Progenitor cell of endocrine pancreas (in vitro differentiated cells): Measurements from ENCODE around the gene TECTB. TPM values are rescaled to one million over a fixed set of nuclear protein-coding genes. Genes with fewer than 3 reads are reported as not detected.

Experiments used
- DNase-seq: peaks from one replicate; pipeline ENCODE4 v3.0.0; 2021; ENCODE audit warnings: low spot score; ENCODE audit not compliant: unreplicated experiment
- H3K27ac Mint-ChIP-seq: 2 replicates; pipeline ENCODE4 v1.8.0; 2021; ENCODE audit warnings: mild to moderate bottlenecking, moderate library complexity, mixed read lengths
- H3K27me3 Mint-ChIP-seq: 2 replicates; pipeline ENCODE4 v1.8.0; 2021; ENCODE audit warnings: mixed read lengths
- H3K36me3 Mint-ChIP-seq: 2 replicates; pipeline ENCODE4 v1.8.0; 2022; ENCODE audit warnings: mixed read lengths; ENCODE audit not compliant: insufficient read depth
- H3K4me1 Mint-ChIP-seq: 2 replicates; pipeline ENCODE4 v1.8.0; 2021; ENCODE audit warnings: low read depth, mixed read lengths
- H3K4me3 Mint-ChIP-seq: 2 replicates; pipeline ENCODE4 v1.8.0; 2021; ENCODE audit warnings: low read depth, mild to moderate bottlenecking, moderate library complexity, mixed read lengths
- H3K9me3 Mint-ChIP-seq: 2 replicates; pipeline ENCODE4 v1.8.0; 2021; ENCODE audit warnings: low read depth, mixed read lengths
- CTCF ChIP-seq: fragments of 200-600 bp; sonication (generic); IDR thresholded peaks from one replicate; pipeline ENCODE4 v1.5.0; 2021; ENCODE audit warnings: antibody characterized with exemption, mild to moderate bottlenecking; ENCODE audit not compliant: unreplicated experiment
- total RNA-seq: library from RNA; stranded (reverse); gene quantifications from 2 replicates; pipeline ENCODE4 v1.2.1, GENCODE V29; 2021

TECTB gene
- total RNA-seq, 1 donor from 2014 or later, result not detected

GRCh38 chr10:112304267-112304859, 21.2 kb downstream of the TECTB start:
- DNase-seq, result no peak
- Mint-ChIP-seq H3K27ac (no peak overlapping the region), H3K36me3 (no peaks in the 10 kb centered on the region), H3K9me3 (no peaks in the 10 kb centered on the region), H3K27me3 (peaks cover 3% of the 10 kb centered on the region), H3K4me3 (no peak overlapping the region), H3K4me1 (peaks cover 7% of the 10 kb centered on the region)
- no peak for TF ChIP-seq CTCF

GRCh38 chr10:112307358-112308124, 24.3 kb downstream of the TECTB start:
- H3K36me3 Mint-ChIP-seq, result no peaks in the 10 kb centered on the region
- TF ChIP-seq CTCF, result peak; percentile 83
- no peak overlapping the region for H3K4me3 Mint-ChIP-seq
- peak; percentile 36 for DNase-seq
- H3K9me3 Mint-ChIP-seq, result no peaks in the 10 kb centered on the region
- H3K27me3 Mint-ChIP-seq, result peaks cover 3% of the 10 kb centered on the region
- no peak overlapping the region for H3K27ac Mint-ChIP-seq
- peaks cover 5% of the 10 kb centered on the region for H3K4me1 Mint-ChIP-seq

- Mint-ChIP-seq H3K9me3 (no peaks in the 10 kb centered on the region), H3K4me1 (peaks cover 4% of the 10 kb centered on the region), H3K27me3 (peaks cover 7% of the 10 kb centered on the region), H3K4me3 (no peak overlapping the region), H3K36me3 (no peaks in the 10 kb centered on the region), H3K27ac (no peak overlapping the region)
- DNase-seq, result no peak
- TF ChIP-seq CTCF, result no peak
Observed at GRCh38 chr10:112308125-112308502, 24.9 kb downstream of the TECTB start.

- H3K9me3 Mint-ChIP-seq, result no peaks in the 10 kb centered on the region
- TF ChIP-seq CTCF, result no peak
- H3K27ac Mint-ChIP-seq, result no peak overlapping the region
- peaks cover 16% of the 10 kb centered on the region for H3K27me3 Mint-ChIP-seq
- no peaks in the 10 kb centered on the region for H3K36me3 Mint-ChIP-seq
- peaks cover 4% of the 10 kb centered on the region for H3K4me1 Mint-ChIP-seq
- DNase-seq, result no peak
- H3K4me3 Mint-ChIP-seq, result no peak overlapping the region
Observed at GRCh38 chr10:112311481-112311880, 28.3 kb downstream of the TECTB start.

- Mint-ChIP-seq H3K36me3 (no peaks in the 10 kb centered on the region), H3K27me3 (peaks cover 16% of the 10 kb centered on the region), H3K4me1 (no peaks in the 10 kb centered on the region), H3K4me3 (no peak overlapping the region), H3K9me3 (no peaks in the 10 kb centered on the region), H3K27ac (no peak overlapping the region)
- DNase-seq, result no peak
- no peak for TF ChIP-seq CTCF
Observed at GRCh38 chr10:112313234-112313633, 30.0 kb downstream of the TECTB start.
